Glutamatergic neuron (in vitro differentiated cells): Measurements from ENCODE around the gene TTC39C. TPM values are rescaled to one million over a fixed set of nuclear protein-coding genes. Genes with fewer than 3 reads are reported as not detected.

ENCODE experiments used
- DNase-seq: peaks from one replicate; pipeline ENCODE4 v3.0.0; 2022
- H3K27ac Mint-ChIP-seq: one replicate; pipeline ENCODE4 v1.8.0; 2020; ENCODE audit warnings: mild to moderate bottlenecking, mixed read lengths, inconsistent platforms; ENCODE audit not compliant: unreplicated experiment
- H3K27me3 Mint-ChIP-seq: one replicate; pipeline ENCODE4 v1.8.0; 2020; ENCODE audit warnings: mild to moderate bottlenecking, moderate library complexity, mixed read lengths, inconsistent platforms; ENCODE audit not compliant: unreplicated experiment
- H3K36me3 Mint-ChIP-seq: one replicate; pipeline ENCODE4 v1.8.0; 2020; ENCODE audit warnings: mild to moderate bottlenecking, mixed read lengths, inconsistent platforms; ENCODE audit not compliant: unreplicated experiment
- H3K4me1 Mint-ChIP-seq: one replicate; pipeline ENCODE4 v1.8.0; 2020; ENCODE audit warnings: mild to moderate bottlenecking, low read depth, mixed read lengths, inconsistent platforms; ENCODE audit not compliant: unreplicated experiment
- H3K4me3 Mint-ChIP-seq: one replicate; pipeline ENCODE4 v1.8.0; 2020; ENCODE audit warnings: mild to moderate bottlenecking, mixed read lengths, inconsistent platforms; ENCODE audit not compliant: unreplicated experiment
- H3K9me3 Mint-ChIP-seq: one replicate; pipeline ENCODE4 v1.8.0; 2020; ENCODE audit warnings: mild to moderate bottlenecking, moderate library complexity, mixed read lengths, inconsistent platforms; ENCODE audit not compliant: unreplicated experiment
- CTCF ChIP-seq: fragments of 200-600 bp; sonication (generic); IDR thresholded peaks from one replicate; pipeline ENCODE4 v1.5.0; 2021; ENCODE audit not compliant: partially characterized antibody, unreplicated experiment
- total RNA-seq: library from RNA; stranded (reverse); fragmentation: NEBNext Ultra II Directional; extraction: Animal tissue kit (Norgen Biotek cat#: 25700); gene quantifications from one replicate; pipeline ENCODE4 v1.2.1, GENCODE V29; 2021; ENCODE audit not compliant: unreplicated experiment

TTC39C gene
- total RNA-seq, 1 donor from 2014 or later: 29.2 TPM

- Mint-ChIP-seq H3K27ac (no peak overlapping the region), H3K27me3 (peaks cover 5% of the 10 kb centered on the region), H3K4me3 (no peak overlapping the region), H3K36me3 (no peaks in the 10 kb centered on the region), H3K9me3 (peaks cover 5% of the 10 kb centered on the region), H3K4me1 (peaks cover 11% of the 10 kb centered on the region)
- no peak for DNase-seq
- no peak for TF ChIP-seq CTCF
These were observed 44.9 kb upstream of the TTC39C start for GRCh38 chr18:23969664-23970063.

- peaks cover 11% of the 10 kb centered on the region for H3K4me1 Mint-ChIP-seq
- H3K4me3 Mint-ChIP-seq: no peak overlapping the region
- peaks cover 5% of the 10 kb centered on the region for H3K27me3 Mint-ChIP-seq
- no peaks in the 10 kb centered on the region for H3K36me3 Mint-ChIP-seq
- H3K27ac Mint-ChIP-seq: no peak overlapping the region
- TF ChIP-seq CTCF: no peak
- peaks cover 7% of the 10 kb centered on the region for H3K9me3 Mint-ChIP-seq
- no peak for DNase-seq
These were observed 44.1 kb upstream of the TTC39C start for GRCh38 chr18:23970161-23971096.

- no peak for TF ChIP-seq CTCF
- H3K27me3 Mint-ChIP-seq: peaks cover 5% of the 10 kb centered on the region
- peaks cover 7% of the 10 kb centered on the region for H3K9me3 Mint-ChIP-seq
- no peak overlapping the region for H3K4me3 Mint-ChIP-seq
- no peaks in the 10 kb centered on the region for H3K36me3 Mint-ChIP-seq
- no peak overlapping the region for H3K27ac Mint-ChIP-seq
- H3K4me1 Mint-ChIP-seq: peaks cover 11% of the 10 kb centered on the region
- DNase-seq: no peak
These were observed 43.5 kb upstream of the TTC39C start for GRCh38 chr18:23971097-23971440.

GRCh38 chr18:23971666-23972230 is 42.8 kb upstream of the TTC39C start:
- no peak overlapping the region for H3K4me3 Mint-ChIP-seq
- H3K9me3 Mint-ChIP-seq: peaks cover 7% of the 10 kb centered on the region
- H3K27me3 Mint-ChIP-seq: peaks cover 5% of the 10 kb centered on the region
- no peak for DNase-seq
- no peak for TF ChIP-seq CTCF
- H3K36me3 Mint-ChIP-seq: no peaks in the 10 kb centered on the region
- H3K27ac Mint-ChIP-seq: no peak overlapping the region
- peaks cover 9% of the 10 kb centered on the region for H3K4me1 Mint-ChIP-seq

- H3K27me3 Mint-ChIP-seq: peaks cover 3% of the 10 kb centered on the region
- H3K9me3 Mint-ChIP-seq: peaks cover 7% of the 10 kb centered on the region
- H3K36me3 Mint-ChIP-seq: peaks cover 4% of the 10 kb centered on the region
- no peak overlapping the region for H3K4me3 Mint-ChIP-seq
- no peak for TF ChIP-seq CTCF
- H3K4me1 Mint-ChIP-seq: peaks cover 7% of the 10 kb centered on the region
- no peak for DNase-seq
- H3K27ac Mint-ChIP-seq: no peak overlapping the region
These were observed 42.1 kb upstream of the TTC39C start for GRCh38 chr18:23972453-23972852.
